GM21447 (cell line): Measurements from ENCODE around the gene SORCS2.

Experiments used
- ATAC-seq: cut with Tn5 transposase; IDR thresholded peaks from one replicate; pipeline ENCODE4 v1.9.1; 2021; ENCODE audit not compliant: unreplicated experiment

Gene SORCS2

DNA sequence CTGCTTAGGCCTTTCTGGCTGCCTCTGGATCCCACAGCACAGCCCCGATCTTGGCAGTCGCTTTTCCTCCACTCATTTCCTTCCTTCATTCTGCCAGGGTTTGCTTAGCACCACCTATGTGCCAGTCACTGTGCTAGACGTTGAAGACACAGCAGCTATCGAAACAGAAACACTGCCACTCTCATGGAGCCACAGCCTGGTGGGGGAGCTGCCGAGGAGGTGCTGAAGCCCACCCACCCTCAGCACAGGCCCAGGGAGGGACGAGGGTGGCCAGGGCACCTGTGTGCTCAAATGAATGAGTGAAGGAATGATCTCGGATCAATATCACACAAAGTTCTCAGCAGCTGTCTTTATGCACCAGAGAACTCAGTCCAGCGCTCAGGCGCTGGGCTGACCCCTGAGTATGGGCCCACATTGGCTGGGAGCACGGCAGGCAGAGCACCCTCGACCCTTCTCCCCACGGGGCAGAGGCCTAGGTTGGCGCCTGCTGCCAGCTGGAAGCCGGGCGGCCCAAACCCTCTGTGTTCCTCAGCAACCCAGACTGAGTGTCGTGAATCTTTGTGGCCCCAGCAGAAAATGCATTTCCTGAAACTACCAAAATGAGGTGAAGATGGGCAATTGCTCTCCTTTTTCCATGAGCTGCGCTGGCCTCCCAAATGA lies 108.9 kb downstream of the SORCS2 start:
- no peak for ATAC-seq

DNA sequence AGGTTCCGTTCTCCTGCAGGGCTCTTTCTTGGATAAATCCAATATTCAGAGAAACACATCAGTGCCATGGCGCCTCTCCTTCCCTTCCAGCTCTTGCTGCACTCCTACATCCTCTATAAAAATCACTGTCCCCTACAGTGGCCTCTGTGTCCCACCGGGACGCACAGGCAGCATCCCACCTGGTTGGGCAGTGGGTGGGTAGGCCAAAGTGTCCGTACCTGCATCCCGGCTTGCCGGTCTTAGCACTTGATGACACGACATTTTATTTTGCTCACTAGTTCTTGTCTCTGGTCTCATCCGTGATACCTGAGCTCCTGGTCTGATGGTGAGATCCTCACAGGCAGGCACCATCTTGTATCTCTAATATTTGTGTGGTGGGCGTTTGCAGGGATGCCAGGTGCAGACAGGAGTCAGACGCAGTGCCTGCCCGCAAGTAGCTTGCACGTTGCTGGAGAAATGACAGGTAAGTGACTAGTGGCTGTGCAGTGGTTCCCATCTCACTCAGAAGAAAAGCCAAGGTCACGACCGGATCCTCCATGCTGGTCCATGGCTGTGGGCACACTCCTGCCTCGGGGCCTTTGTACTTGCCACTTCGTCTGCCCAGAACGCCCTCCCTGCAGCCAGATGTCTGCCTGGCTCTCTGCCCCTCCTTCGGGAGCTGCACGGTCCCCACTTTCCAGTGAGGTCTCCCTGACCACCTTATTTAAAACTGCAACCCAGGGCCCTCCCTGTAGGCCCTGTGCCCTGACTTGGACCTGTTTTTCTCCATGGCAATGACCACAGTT lies 109.7 kb downstream of the SORCS2 start:
- ATAC-seq = no peak

DNA sequence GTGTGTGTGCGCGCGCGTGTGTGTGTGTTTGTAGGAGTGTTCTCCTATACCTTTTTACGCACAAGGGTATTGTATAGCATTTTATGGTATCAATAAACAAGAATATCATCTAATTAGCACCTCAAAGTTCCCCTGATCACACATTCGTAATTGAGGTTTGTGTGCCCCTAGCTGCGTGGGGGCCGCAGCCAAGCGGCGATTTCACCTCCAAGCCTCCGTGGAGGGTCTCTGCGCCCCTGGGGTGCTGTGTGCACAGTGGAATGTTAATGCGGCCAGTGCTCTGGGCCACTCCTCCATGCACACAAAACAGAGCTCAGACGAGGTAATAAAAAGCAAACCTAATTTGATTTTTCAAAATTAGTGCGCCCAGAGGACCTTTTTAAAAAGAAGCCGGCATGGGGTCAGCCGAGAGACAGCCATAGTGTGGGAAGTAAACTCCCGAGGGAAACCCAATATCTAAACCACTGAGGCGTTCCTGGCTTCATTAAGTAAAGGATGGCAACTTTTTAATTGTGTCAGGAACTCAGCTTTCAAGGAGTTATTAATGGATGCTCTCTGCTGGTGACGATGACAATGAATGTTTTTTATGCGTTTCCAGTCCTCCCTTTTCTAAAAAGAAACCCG lies 110.6 kb downstream of the SORCS2 start:
- ATAC-seq = no peak

DNA sequence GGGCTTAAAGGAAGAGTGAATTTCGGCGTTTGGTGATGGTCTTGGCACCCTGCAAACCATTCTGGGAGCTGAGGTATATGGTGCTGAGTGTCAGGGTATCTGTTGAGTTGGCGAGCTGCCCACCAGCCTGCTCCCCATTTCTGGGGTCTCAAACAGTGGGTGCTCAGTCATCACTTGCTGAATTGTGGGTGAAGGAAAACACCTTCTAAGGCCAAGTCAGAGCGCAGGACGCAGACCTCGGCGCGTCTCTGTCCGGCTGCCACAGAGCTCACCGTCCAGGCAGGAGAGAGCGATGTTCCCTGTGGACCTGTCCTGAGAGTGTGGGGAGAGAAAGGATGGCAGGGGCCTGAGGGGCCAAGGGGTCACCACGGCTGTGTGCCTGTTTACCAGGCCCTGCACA lies 111.2 kb downstream of the SORCS2 start:
- no peak for ATAC-seq

DNA sequence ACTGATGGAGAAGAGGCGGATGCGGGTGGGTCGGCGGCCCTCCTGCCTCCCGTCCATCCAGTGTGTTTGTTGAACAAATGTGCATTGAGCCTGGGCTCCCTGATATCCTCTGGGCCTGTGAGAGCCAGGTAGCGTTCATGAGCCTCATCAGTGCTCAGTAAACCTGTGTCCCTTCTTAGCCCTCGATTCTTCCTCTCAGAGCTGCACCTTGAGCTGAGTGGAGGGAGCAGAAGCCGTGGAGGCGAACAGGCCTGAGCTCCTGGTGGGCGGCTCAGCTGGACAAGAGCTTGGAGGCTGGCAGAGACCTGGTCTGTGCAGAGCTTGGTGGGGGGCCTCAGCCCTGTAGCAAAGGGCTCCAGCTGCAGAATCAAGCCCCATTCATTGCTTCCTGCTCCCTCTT lies 112.1 kb downstream of the SORCS2 start:
- no peak for ATAC-seq

DNA sequence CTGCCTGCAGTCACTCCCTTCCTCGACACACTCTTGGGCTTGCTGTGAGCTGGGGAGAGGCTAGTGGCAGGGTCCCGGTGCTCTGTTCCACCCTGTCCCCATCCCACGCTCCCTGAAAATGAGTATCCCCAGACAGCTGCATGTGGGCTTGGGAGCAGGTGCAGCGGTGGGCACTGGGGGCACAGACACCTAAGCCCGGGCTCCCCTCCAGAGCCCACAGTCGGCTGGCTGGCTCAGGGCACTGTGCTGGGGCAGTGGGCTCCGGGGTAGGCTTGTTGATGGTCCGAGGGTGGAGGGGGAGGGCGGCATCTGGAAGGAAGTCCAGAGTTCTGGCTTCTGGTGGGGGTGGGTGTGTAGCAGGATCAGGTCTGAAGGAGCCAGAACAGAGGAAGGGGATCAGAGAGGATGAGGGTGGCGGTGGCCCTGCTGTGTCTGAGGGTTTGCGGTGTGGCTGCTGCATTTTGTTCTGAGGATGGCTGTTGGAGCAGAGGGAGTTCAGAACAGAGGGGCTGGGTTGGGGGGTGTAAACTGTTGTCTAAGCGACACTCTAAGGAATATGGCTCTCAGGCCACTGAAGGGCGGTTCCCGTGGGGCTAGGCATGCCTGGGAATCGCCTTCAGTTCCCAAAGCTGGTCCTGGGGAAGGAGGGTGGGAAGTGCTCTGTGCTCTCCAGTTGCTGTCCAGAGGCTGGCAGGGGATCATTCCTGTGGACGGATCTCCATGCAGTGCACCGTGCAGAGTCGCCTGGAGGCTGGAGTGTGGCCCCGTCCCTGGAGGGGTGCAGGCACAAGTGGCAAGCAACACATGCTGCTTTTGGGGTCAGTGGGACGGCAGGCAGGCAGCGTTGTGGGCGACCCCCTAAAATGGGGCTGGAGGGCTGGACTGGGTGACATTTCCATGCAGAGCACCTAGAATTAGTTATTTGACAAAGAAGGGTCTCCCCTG lies 114.0 kb downstream of the SORCS2 start:
- no peak for ATAC-seq

DNA sequence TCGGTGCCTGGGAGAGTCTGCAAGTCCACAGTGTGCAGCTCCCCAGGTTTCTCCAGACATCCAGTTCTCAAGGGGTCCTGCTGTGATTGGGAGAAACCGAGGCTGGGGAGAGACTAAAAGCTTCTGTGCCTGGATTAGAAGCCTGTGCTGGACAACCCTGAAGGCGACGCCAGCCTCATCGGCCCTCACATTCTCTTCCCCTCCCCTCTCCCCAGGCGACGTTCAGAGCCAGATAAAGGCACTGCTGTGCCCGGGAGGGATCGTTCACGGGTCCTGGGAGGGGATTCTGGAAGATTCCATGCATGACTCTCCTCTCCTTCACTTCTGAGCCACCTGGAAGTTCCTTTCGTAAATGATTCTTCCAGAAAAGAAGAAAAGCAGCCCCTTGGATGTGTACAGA lies 114.6 kb downstream of the SORCS2 start:
- no peak for ATAC-seq

DNA sequence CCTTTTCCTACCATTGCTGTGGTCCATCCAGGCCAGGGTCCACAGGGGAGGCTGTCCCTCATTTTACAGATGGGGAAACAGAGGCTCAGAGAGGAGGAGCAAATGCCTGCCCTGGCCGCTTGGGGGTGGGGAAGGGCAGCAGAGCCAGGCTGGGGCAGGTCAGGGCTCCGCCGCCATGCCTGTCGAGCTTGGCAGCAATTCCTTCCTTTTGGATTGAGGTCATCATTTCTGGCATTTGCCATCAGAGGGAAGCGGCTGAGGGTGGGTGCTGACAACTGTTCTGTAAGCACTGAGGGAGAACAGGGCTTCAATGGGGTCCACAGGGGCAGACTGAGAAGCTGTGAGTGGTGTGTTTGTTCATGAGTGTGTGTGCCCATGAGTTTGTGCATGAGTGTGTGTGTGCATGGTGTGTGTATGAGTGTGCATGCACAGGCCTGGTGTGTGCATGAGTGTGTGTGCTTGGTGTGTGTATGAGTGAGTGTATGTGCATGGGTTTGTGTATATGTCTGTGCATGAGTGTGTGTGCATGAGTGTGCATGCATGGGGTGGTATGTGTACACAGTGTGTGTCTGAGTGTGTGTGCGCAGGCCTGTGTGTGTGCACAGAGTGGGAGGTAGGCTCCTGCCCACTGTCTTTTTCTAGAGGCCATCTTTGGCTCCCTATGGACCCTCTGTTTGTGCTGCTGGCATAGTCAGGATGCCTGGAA lies 115.2 kb downstream of the SORCS2 start:
- ATAC-seq = no peak

DNA sequence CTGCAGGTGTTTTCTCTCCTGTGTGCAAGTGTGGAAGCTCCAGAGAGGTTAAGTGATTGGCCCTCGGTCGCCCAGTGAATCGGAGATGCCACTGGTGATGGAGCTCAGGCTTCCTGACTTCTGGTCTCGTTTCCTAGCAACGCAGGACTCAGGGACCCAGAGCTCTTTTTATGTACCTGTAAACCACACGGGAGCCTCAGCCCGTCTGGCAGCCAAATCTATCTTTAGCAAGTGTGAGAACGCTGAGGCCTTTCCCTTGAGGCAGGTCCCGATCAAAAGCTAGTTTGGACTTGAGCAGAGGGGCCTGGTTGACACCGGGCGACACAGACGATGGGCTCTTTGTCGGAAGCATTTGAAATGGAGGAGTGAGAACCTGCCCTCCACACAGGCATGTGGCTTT lies 116.8 kb downstream of the SORCS2 start:
- no peak for ATAC-seq

DNA sequence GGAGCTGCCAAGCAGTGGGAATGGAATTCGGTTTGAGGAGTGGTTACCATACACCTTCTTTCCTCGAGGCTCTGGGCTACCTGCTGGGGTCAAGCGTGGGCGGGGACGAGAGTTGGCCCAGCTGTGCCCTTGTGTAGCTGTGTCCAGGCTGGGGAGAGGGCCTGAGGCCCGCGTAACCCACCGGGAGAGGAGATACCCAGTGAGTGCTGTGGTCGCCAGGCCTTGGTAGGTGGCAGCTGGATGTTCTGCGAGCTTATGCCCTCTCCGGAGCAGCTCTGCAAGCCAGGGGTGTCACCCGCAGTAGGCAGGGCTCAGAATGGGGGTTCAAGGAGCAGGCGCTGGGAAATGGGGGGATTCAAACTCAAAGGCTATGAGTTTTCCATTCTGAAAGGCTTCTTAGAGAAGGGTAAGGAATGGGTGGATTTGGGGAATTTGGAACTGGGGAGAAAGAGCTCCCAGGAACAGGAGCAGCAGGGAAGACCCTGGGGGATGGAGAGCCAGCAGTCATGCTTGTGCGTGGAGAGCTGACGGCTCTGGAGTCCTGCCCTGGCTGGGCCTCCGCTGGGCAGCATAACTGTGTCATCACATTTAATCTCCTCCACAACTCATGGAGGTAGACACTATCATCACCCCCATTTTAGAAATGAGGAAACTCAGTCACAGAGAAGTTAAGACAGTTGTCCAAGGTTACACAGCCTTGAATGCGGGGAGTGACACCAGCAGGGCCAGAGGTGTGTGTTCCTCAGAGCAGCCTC lies 117.5 kb downstream of the SORCS2 start:
- ATAC-seq = no peak

DNA sequence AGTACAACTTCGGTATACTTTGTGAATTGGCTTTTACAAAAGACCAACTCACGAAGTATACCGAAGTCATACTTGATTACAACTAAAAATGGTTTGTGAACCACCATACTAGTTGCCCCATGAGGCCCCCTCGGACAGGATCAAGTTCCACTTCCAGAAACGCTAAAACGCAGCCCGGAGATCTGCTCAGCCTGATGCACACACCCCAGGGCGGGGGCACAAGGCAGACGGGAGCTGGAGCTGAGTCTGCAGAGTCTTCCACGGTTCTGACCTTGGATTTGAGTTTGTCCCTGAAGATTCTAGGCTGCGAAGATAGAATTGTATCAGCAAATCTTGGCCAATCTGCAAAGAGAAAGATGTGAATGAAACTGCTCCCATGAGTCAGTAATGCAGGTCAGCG lies 118.1 kb downstream of the SORCS2 start:
- ATAC-seq = no peak

DNA sequence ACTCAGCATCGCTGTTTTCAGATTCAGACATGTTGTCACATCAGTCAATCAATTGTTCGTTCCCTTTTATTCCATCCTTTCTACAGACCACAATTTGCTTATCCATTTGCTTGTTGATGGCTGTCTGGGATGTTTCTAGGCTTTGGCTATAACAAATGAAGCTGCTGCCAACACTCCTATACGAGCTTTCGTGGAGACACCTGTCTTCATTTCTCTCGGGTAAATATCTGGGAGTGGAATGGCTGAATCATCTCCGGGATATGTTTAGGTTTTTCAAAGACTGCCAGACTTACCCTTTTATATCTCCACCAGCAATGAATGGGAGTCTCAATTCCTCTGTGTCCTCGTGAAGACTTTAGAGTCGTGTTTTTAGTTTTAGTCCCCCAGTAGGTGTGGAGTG lies 118.9 kb downstream of the SORCS2 start:
- ATAC-seq = no peak

DNA sequence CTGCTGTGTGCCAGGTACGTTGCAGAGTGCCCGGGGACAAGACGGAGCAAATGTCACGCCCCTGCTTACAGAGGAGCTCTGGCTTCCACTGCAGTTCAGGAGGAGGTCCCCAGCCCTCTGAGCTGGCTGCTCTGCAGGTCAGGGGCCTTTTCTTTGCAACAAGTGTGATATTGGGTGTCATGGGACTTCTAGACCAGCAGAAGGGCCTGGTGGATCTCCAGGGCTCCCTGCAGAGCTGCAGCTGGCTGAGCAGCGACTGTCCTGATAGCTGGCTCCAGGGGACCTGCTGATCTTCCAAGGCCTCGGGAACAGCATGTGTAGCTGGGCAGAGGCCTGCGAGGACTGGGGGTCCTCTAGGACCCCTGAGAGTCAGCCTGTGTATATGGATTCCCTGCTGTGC lies 120.4 kb downstream of the SORCS2 start:
- ATAC-seq = no peak

DNA sequence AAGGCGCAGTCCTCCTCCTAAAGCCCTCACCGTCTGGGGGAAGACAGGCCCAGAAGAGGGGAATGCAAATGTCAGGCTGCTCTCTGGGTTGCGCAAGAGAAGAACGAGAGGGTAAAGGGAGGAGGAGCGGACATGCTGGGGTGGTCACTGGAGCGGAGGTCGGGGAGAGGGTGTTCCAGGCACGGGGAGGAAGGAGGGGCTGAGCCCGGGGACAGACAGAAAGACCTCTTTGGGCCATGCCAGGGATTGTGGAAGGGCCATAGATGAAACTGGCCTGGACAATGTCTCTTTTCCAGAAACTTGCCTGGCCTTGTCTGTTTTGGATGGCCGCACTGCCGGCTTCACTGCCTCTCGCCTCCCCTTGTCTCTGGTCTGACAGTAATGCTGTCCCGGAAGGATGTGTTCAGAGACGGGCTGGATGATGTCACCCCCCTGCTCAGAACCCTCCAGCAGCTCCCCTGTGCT lies 121.0 kb downstream of the SORCS2 start:
- no peak for ATAC-seq

DNA sequence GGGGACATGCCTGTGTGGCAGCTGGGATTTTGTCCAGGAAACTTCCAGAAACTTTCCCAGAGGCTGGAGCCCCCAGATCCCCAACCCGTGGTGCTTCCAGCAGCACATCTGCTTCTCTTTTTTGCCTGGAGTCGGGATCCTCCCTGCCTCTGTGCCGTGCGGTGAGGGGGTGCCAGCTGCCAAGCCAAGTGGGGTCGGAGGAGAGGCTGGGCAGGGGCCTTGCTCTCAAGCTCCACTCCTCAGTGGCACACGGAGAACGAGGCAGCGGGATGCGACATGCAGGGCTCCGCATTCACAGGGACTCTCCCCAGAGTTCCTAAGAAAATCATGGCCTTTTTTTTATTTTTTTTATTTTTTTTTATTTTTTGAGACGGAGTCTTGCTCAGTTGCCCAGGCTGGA lies 121.7 kb downstream of the SORCS2 start:
- ATAC-seq = no peak

DNA sequence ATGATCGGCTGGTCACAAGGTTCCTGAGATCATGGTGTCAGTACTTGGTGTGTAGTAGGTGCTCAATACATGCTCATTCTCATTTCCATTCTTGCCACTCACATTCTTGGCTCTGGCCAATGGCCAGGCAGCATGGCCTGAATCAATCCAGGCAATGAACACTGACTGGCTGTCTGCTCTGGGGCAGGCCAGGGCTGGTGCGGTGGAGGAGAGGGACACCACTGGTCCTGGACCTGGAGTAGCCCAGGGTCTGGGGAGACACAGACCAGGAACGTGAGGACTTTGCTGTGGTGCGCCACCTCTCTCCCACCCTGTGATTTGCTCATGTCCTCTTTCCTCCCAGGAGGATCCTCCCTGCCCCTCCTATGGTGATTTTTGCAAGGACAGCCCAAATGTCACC lies 122.9 kb downstream of the SORCS2 start:
- ATAC-seq = no peak

DNA sequence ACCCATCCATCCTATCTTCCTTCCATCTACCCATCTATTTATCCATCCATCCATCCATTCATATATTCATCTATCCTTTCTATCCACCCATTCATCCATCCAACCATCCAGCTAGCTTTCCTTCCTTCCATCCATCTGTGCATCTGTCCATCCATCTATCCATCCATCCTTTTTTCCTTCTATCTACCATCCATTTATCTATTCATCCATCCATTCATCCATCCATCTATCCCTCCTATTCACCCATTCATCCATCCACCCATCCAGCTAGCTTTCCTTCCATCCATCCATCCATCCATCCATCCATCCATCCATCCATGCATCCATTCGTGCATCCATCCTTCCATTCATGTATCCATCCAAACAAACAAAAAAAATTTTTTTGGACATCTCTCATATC lies 123.6 kb downstream of the SORCS2 start:
- ATAC-seq = no peak

DNA sequence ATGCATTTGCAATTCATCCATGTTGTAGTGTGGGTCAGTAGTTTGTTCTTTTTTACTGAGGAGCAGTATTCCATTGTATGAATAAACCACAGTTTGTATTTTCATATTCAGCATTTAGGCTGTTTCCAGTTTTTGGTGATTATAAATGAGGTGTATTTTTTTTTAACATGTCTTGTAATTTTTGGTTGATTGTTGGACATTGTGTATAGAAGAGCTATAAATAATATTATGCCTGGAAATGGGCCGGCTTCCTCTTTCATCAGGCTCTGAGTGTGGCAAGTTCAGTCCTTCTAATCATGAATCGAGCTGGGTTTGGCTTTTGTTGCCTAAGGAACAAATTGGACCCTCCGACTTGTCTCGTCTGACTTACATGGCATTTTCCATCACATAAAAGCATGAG lies 126.7 kb downstream of the SORCS2 start:
- no peak for ATAC-seq

DNA sequence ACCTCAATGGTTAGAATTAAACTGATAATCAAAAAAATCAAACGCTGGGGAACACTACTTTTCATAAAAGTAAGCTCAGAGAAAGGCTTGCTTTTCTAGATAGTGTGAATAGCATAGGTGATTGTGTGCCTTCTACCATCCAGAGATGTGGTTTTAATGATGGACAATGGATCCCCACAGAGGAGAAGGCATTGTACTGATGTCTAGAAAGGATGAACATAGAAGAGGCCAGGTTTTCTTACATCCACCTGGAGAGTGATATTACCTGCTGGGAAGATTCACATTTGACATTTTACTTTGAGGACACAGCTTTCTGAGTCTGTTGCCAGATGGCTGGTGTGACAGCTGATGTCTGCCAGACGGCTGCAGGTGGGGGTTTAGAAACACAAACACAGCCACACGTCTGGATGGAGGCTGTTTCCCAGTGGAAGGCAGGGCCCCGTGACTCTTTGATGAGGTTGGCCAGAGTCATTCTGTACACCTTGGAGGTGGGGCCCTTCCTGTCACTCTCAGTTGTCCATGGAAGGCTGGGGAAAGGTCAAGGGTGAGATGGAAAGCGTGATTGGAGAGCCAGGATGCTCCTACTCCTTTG lies 128.0 kb downstream of the SORCS2 start:
- ATAC-seq = no peak
